Bronchial epithelial cell (primary cell): ENCODE results near the gene WWP2. TPM values are rescaled to one million over a fixed set of nuclear protein-coding genes. Genes with fewer than 3 reads are reported as not detected.
"Not testable (repeated sequence)": the region's sequence is repeated elsewhere in the genome, so short reads cannot be mapped to it uniquely, and the experiment has no call there.

Experiments used
- DNase-seq: peaks from one replicate; pipeline ENCODE4 v3.0.0-alpha.2; 2010; ENCODE audit warnings: low read depth
- FAIRE-seq: peaks from 2 replicates; lab custom pipeline; 2011; peaks lifted over from hg19 to GRCh38; lab: Jason Lieb, UNC
- H3K27me3 ChIP-seq: 2 replicates; pipeline ENCODE4 v1.5.1; 2011; ENCODE audit warnings: low read length; ENCODE audit not compliant: control insufficient read depth, insufficient read depth
- H3K36me3 ChIP-seq: 2 replicates; pipeline ENCODE4 v1.5.1; 2011; ENCODE audit warnings: low read length; ENCODE audit not compliant: control insufficient read depth, insufficient read depth
- H3K4me3 ChIP-seq: 2 replicates; pipeline ENCODE4 v1.5.1; 2011; ENCODE audit warnings: mild to moderate bottlenecking, low read depth, low read length, control low read depth
- total RNA-seq: library from RNA; depleted of rRNA; stranded (reverse); fragments of >200 nt; gene quantifications from 2 replicates; pipeline ENCODE4 v1.2.1, GENCODE V29; 2014
- TF ChIP-seq, protein P1 (sequence below): IDR thresholded peaks from 2 replicates; pipeline ENCODE4 v1.5.1; 2011; ENCODE audit warnings: mild to moderate bottlenecking, moderate library complexity, low read length, control low read depth, inconsistent platforms; ENCODE audit not compliant: insufficient read depth, severe bottlenecking

WWP2 gene
- total RNA-seq, 1 donor from 2014 or later, result 15.0 TPM

DNA sequence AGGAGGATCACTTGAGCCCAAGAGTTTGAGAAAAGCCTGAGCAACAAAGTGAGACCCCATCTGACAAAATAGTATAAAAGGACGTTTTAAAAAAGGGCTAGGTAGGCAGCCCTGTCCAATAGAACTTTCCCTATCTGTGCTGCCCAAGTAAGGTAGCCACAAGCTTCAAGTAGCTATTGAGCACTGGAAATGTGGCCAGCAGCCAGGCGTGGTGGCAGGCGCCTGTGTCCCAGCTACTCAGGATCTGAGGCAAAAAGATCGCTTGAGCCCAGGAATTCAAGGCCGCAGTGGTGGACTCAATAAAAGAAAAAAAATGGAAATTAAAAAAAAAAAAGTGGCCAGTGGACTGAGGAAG lies 34.2 kb upstream of the WWP2 start:
- no peak overlapping the region for H3K4me3 ChIP-seq
- TF ChIP-seq, protein P1, sequence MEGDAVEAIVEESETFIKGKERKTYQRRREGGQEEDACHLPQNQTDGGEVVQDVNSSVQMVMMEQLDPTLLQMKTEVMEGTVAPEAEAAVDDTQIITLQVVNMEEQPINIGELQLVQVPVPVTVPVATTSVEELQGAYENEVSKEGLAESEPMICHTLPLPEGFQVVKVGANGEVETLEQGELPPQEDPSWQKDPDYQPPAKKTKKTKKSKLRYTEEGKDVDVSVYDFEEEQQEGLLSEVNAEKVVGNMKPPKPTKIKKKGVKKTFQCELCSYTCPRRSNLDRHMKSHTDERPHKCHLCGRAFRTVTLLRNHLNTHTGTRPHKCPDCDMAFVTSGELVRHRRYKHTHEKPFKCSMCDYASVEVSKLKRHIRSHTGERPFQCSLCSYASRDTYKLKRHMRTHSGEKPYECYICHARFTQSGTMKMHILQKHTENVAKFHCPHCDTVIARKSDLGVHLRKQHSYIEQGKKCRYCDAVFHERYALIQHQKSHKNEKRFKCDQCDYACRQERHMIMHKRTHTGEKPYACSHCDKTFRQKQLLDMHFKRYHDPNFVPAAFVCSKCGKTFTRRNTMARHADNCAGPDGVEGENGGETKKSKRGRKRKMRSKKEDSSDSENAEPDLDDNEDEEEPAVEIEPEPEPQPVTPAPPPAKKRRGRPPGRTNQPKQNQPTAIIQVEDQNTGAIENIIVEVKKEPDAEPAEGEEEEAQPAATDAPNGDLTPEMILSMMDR, result no peak
- FAIRE-seq, result no peak

DNA sequence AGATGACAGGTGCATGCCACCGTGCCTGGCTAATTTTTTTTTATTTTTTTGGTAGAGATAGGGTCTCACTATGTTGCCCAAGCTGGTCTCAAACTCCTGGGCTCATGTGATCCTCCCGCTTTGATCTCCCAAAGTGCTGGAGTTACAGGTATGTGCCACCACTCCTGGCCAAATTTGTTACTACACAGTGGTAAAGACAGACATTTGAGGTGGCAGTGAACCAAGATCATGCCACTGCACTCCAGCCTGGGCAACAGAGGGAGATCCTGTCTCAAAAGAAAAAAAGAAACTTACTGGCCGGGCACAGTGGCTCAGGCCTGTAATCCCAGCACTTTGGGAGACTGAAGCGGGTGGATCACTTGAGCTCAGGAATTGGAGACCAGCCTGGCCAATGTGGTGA lies 33.1 kb upstream of the WWP2 start:
- not testable (repeated sequence) for FAIRE-seq, H3K27me3 ChIP-seq, DNase-seq, H3K4me3 ChIP-seq, H3K36me3 ChIP-seq

More for the DNA sequence above, 34.2 kb upstream of the WWP2 start:
- no peaks in the 10 kb centered on the region for H3K27me3 ChIP-seq
- DNase-seq, result no peak
- no peaks in the 10 kb centered on the region for H3K36me3 ChIP-seq

DNA sequence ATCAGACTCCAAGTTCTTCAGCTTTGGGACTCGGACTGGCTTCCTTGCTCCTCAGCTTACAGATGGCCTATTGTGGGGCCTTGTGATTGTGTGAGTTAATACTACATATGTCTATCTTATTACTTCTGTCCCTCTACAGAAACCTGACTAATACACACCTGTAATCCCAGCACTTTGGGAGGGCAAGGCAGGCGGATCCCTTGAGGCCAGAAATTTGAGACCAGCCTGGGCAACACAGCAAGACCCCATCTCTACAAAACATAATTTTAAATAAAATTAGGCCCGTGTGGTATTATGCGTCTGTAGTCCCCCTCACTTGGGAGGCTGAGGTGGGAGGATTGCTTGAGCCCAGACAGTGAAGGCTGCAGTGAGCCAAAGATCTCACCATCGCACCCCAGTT lies 30.9 kb upstream of the WWP2 start:
- FAIRE-seq, H3K36me3 ChIP-seq, H3K27me3 ChIP-seq, DNase-seq, H3K4me3 ChIP-seq: not testable (repeated sequence)

DNA sequence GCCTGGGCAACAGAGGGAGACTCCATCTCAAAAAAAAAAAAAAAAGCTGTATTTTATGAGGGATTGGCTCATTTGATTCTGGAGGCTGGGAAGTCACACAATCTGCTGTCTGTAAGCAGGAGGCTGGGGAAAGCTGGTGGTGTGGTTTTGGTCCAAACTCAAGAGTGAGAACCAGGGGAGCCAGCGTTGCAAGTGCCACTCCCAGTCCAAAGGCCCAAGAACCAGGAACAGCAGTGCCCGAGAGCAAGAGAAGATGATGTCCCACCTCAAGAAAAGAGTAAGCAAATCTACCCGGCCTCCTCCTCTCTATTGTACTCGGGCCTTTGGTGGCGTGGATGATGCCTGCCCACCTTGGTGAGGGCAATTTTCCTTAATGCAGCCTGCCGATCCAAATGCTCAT lies 30.0 kb upstream of the WWP2 start:
- H3K36me3 ChIP-seq, result no peaks in the 10 kb centered on the region
- TF ChIP-seq, protein P1, result no peak
- H3K27me3 ChIP-seq, result no peaks in the 10 kb centered on the region
- no peak overlapping the region for H3K4me3 ChIP-seq
- DNase-seq (no peak), FAIRE-seq (no peak)

DNA sequence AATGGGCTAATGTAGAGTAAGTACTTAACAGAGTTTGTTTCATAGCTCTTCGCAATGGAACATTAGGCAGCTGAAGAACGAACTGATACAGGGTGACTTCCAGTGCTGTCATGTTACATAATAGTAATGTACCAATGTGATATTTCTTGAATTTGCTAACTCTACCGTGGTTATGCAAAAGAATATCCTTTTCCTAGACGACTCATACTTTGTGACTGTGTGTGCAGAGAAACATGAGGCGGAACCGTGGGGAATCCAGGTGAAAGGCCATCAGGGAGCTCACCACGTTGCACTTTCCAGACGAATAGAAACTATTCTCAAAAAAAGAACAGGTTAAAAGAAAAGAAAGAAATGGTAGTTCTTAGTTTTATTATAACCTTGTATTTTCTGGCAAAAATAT lies 20.6 kb upstream of the WWP2 start:
- no peaks in the 10 kb centered on the region for H3K27me3 ChIP-seq
- H3K4me3 ChIP-seq, result no peak overlapping the region
- DNase-seq, result peak; percentile 49
- peaks cover 30% of the 10 kb centered on the region for H3K36me3 ChIP-seq
- FAIRE-seq, result no peak
- TF ChIP-seq, protein P1, result no peak

DNA sequence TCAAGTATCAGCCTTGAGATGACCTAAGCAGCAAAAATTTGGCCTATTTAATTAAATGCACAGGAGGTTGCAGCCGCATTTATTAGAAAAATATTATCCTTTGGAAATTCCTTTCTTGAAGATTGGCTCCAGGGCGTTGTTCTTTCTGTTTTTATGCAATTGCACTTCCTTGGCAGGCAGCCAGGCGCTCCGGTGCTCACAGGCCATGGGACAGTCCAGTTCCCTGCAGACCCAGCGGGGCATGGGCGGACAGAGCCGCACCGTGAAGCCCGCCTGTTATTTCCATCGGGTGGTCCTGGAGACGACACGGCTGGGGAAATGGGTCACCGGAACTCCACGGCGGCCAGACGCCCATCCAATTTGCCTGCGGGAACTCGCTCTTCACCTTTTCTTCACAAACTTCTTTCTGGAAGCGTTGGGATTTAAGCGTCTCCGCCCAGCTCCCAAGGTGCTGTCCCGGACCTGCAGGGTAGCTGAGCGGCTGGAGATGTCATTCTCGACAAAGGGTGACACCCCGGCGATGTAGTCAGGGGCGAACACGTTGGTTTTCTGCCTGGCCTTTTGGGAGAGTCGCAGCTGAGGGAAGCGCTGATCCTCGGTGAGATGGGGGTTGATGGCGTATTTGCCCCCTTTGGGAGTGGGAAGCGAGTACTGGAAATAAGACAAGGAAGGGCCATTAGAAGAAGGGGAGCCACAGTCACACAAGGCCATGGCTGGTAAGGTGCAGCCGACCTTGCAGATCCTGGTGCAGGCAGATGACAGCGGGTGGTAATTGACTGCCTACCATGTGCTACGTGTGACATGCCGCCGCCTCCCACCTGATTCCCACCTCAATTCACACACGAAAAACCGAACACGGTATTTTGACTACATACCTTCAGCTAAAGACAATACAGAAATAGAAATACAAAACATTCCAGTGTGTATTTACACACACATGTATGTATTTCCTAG lies 19.9 kb upstream of the WWP2 start:
- H3K27me3 ChIP-seq, result no peaks in the 10 kb centered on the region
- H3K4me3 ChIP-seq, result no peak overlapping the region
- H3K36me3 ChIP-seq, result peaks cover 31% of the 10 kb centered on the region
- TF ChIP-seq, protein P1, result no peak
- DNase-seq, result no peak
- no peak for FAIRE-seq
